Prostate gland (tissue), 2 donors: Measurements from ENCODE around the gene NR2C2.

Source experiments
- POLR2A ChIP-seq: fragments of 450-650 bp; IDR thresholded peaks from one replicate; pipeline ENCODE4 v1.6.1; 2016; ENCODE audit warnings: antibody characterized with exemption, mild to moderate bottlenecking
- POLR2AphosphoS5 ChIP-seq: sonication (generic); formaldehyde crosslinking; IDR thresholded peaks from one replicate; pipeline ENCODE4 v1.6.1; 2017; ENCODE audit warnings: antibody characterized with exemption
- TF ChIP-seq, protein P1 (sequence below), 4 experiments: fragments of 200-600 bp in 2 of 4; fragments of 450-650 bp in 2 of 4; sonication (generic) in 2 of 4; IDR thresholded peaks; 1 replicate in 3 of 4; 2 replicates in 1 of 4; pipeline ENCODE4 v1.5.1; 2016 to 2019; ENCODE audit warnings: antibody characterized with exemption in 4 of 4, mild to moderate bottlenecking in 2 of 4, moderate library complexity in 2 of 4

DNA sequence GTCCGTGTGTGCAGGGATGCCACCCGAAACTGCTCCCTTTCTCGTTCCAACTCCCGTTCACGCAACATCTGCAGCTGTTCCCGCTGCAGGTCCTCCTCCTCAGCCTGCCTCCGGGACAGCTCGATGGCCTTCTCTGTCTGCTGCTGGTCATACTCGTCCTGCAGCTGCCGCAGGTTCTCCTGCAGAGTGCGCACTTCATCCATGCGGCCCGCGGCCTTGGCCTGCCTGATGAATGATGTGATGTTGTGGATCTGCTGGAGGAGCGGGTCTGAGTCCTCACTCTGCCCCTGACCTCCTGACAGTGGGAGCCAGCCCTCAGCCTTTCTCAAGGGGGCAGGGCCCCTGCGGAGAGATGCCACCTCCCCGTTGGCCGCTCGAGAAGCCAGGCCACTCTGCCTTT, 127.1 kb downstream of the NR2C2 start:
- TF ChIP-seq, protein P1, sequence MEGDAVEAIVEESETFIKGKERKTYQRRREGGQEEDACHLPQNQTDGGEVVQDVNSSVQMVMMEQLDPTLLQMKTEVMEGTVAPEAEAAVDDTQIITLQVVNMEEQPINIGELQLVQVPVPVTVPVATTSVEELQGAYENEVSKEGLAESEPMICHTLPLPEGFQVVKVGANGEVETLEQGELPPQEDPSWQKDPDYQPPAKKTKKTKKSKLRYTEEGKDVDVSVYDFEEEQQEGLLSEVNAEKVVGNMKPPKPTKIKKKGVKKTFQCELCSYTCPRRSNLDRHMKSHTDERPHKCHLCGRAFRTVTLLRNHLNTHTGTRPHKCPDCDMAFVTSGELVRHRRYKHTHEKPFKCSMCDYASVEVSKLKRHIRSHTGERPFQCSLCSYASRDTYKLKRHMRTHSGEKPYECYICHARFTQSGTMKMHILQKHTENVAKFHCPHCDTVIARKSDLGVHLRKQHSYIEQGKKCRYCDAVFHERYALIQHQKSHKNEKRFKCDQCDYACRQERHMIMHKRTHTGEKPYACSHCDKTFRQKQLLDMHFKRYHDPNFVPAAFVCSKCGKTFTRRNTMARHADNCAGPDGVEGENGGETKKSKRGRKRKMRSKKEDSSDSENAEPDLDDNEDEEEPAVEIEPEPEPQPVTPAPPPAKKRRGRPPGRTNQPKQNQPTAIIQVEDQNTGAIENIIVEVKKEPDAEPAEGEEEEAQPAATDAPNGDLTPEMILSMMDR (IDR thresholded peaks at IDR 0.05): no peak
- TF ChIP-seq POLR2A (no peak), POLR2AphosphoS5 (no peak)
